Measurements from ENCODE around the gene RBM20.

GRCh38 chr10:110775406-110775805 lies 131.3 kb downstream of the RBM20 start:
- no peak for TF ChIP-seq PPARA (CRISPR knock-in tag; IDR thresholded peaks at IDR 0.05; ENCODE audit: borderline replicate concordance)
- no peak for TF ChIP-seq ARNTL (CRISPR knock-in tag; IDR thresholded peaks at IDR 0.05; ENCODE audit: borderline replicate concordance, low read depth)
- no peak for TF ChIP-seq ZNF8 (CRISPR knock-in tag; IDR thresholded peaks at IDR 0.05)
- TF ChIP-seq CSDC2 (CRISPR knock-in tag; IDR thresholded peaks at IDR 0.05): no peak
- TF ChIP-seq, protein P1, sequence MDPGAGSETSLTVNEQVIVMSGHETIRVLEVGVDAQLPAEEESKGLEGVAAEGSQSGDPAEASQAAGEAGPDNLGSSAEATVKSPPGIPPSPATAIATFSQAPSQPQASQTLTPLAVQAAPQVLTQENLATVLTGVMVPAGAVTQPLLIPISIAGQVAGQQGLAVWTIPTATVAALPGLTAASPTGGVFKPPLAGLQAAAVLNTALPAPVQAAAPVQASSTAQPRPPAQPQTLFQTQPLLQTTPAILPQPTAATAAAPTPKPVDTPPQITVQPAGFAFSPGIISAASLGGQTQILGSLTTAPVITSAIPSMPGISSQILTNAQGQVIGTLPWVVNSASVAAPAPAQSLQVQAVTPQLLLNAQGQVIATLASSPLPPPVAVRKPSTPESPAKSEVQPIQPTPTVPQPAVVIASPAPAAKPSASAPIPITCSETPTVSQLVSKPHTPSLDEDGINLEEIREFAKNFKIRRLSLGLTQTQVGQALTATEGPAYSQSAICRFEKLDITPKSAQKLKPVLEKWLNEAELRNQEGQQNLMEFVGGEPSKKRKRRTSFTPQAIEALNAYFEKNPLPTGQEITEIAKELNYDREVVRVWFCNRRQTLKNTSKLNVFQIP (CRISPR knock-in tag; IDR thresholded peaks at IDR 0.05; ENCODE audit: borderline replicate concordance, low read depth): no peak
- no peak for TF ChIP-seq ZFP30 (CRISPR knock-in tag; IDR thresholded peaks at IDR 0.05)
- TF ChIP-seq RARB (CRISPR knock-in tag; IDR thresholded peaks at IDR 0.05): no peak
- TF ChIP-seq BACH2 (CRISPR knock-in tag; IDR thresholded peaks at IDR 0.05; ENCODE audit: borderline replicate concordance): no peak
- TF ChIP-seq ISL1 (CRISPR knock-in tag; IDR thresholded peaks at IDR 0.05): no peak

Measured in SK-N-SH treated with all-trans-retinoic acid at 6 μM for 48 hours (cell line).